ENCODE measurements around the gene CNKSR1.

DNA sequence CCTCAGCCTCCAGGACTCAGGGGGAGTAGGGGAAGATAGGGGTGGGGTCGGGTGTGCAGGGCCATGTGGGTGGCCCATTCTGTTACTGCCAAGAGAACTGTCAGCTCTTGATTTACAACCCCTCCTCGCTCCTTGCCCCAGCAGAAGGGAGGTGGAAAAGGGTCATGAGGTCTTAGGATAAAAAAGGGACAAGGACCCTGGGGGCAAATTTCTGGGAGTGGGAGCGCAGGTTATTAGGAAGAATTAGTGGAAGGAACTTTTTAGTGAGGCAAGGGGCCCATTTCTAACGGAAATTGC is 17.6 kb upstream of the CNKSR1 start:
- TF ChIP-seq, protein P1, sequence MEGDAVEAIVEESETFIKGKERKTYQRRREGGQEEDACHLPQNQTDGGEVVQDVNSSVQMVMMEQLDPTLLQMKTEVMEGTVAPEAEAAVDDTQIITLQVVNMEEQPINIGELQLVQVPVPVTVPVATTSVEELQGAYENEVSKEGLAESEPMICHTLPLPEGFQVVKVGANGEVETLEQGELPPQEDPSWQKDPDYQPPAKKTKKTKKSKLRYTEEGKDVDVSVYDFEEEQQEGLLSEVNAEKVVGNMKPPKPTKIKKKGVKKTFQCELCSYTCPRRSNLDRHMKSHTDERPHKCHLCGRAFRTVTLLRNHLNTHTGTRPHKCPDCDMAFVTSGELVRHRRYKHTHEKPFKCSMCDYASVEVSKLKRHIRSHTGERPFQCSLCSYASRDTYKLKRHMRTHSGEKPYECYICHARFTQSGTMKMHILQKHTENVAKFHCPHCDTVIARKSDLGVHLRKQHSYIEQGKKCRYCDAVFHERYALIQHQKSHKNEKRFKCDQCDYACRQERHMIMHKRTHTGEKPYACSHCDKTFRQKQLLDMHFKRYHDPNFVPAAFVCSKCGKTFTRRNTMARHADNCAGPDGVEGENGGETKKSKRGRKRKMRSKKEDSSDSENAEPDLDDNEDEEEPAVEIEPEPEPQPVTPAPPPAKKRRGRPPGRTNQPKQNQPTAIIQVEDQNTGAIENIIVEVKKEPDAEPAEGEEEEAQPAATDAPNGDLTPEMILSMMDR (IDR thresholded peaks at IDR 0.05; ENCODE audit: low read depth, low read length), result no peak
- no peak for TF ChIP-seq EZH2phosphoT487 (IDR thresholded peaks at IDR 0.05; ENCODE audit: low read depth)

Measured in OCI-LY3 (cell line).